Spleen (tissue), 11 donors: ENCODE measurements around the gene SLC16A10. TPM values are rescaled to one million over a fixed set of nuclear protein-coding genes. Genes with fewer than 3 reads are reported as not detected.
A peak's percentile ranks its signal among the peaks of the same experiment; 100 is the strongest.

Experiments
- DNase-seq: peaks from one replicate; pipeline ENCODE4 v3.0.0-alpha.2; 2020
- H3K27ac ChIP-seq, 8 donors: fragments of 200-600 bp; sonication (generic) in 7 of 8; 1 replicate in 4 of 8; 2 replicates in 4 of 8; pipeline versions ENCODE4 v1.5.0 to v1.8.0; 2016 to 2021; ENCODE audit warnings: inconsistent platforms in 4 of 8, mild to moderate bottlenecking in 4 of 8, moderate library complexity in 1 of 8
- H3K27me3 ChIP-seq, 7 donors: fragments of 200-600 bp; sonication (generic) in 6 of 7; replicated peaks in 1 of 7; 1 replicate in 4 of 7; 2 replicates in 3 of 7; pipeline versions ENCODE4 v1.5.0 to v1.8.0; 2016 to 2021; ENCODE audit warnings: inconsistent platforms in 3 of 7, mild to moderate bottlenecking in 1 of 7
- H3K36me3 ChIP-seq, 6 donors: fragments of 200-600 bp; sonication (generic) in 5 of 6; 1 replicate in 4 of 6; 2 replicates in 2 of 6; pipeline versions ENCODE4 v1.5.0 to v1.8.0; 2016 to 2021; ENCODE audit warnings: inconsistent platforms in 2 of 6
- H3K4me1 ChIP-seq, 6 donors: fragments of 200-600 bp; sonication (generic) in 5 of 6; 1 replicate in 3 of 6; 2 replicates in 3 of 6; pipeline versions ENCODE4 v1.5.0 to v1.8.0; 2016 to 2021; ENCODE audit warnings: inconsistent platforms in 3 of 6
- H3K4me3 ChIP-seq, 8 donors: fragments of 200-600 bp; sonication (generic) in 7 of 8; 1 replicate in 4 of 8; 2 replicates in 4 of 8; pipeline versions ENCODE4 v1.5.0 to v1.8.0; 2016 to 2021; ENCODE audit warnings: inconsistent platforms in 4 of 8, mild to moderate bottlenecking in 4 of 8, moderate library complexity in 2 of 8
- H3K9me3 ChIP-seq, 8 donors: fragments of 200-600 bp; sonication (generic) in 7 of 8; 1 replicate in 4 of 8; 2 replicates in 4 of 8; pipeline versions ENCODE4 v1.5.0 to v1.8.0; 2016 to 2021; ENCODE audit warnings: inconsistent platforms in 4 of 8
- POLR2A ChIP-seq, 3 donors: fragments of 450-650 bp; IDR thresholded peaks; one replicate each; pipeline ENCODE4 v1.5.1; 2017; ENCODE audit warnings: antibody characterized with exemption in 3 of 3, mild to moderate bottlenecking in 1 of 3
- POLR2AphosphoS5 ChIP-seq, 3 donors: sonication (generic); formaldehyde crosslinking; IDR thresholded peaks; one replicate each; pipeline ENCODE4 v1.5.1; 2017; ENCODE audit warnings: antibody characterized with exemption in 3 of 3
- WGBS, 5 donors: extraction: QIAGEN DNeasy Blood & Tissue Kit in 3 of 5; methylation state at CpG; one replicate each; pipeline versions ENCODE4 v1.1.5 to v1.1.7; 2013 to 2018; 5-methylcytosine and 5-hydroxymethylcytosine counted together
- intact Hi-C: fragments of 100-400 bp; cut with DNase I; formaldehyde crosslinking; loops from one replicate; pipeline ENCODE4 v1.15.0; 2023; ENCODE audit warnings: low total_unique reads
- polyA plus RNA-seq, 3 donors: library from polyadenylated mRNA; stranded (reverse); fragments of 200-250 nt; gene quantifications; one replicate each; pipeline ENCODE4 v1.2.1, GENCODE V29; 2013
- total RNA-seq, 7 donors: library from RNA; depleted of rRNA in 3 of 7; stranded (reverse); fragments of >200 nt in 3 of 7; fragmentation: NEBNext Ultra II Directional in 4 of 7; extraction: Animal tissue kit (Norgen Biotek cat#: 25700) in 4 of 7; gene quantifications; one replicate each; pipeline versions ENCODE4 v1.1.0 to v1.2.1, GENCODE V29; 2016 to 2021
- TF ChIP-seq, protein P1 (sequence below), 11 experiments: fragments of 200-600 bp in 7 of 11; fragments of 450-650 bp in 4 of 11; sonication (generic) in 4 of 11; IDR thresholded peaks in 8 of 11; conservative IDR thresholded peaks in 3 of 11; 1 replicate in 7 of 11; 2 replicates in 4 of 11; pipeline versions ENCODE4 v1.4.0 to v1.8.0; 2016 to 2021; ENCODE audit warnings: antibody characterized with exemption in 11 of 11, inconsistent platforms in 4 of 11, mild to moderate bottlenecking in 1 of 11
- donor health status: healthy with polysubstance abuse.
- donor health status: DM: no; HTN: no; CAD: no; lungs with moderate emphysema.
- donor health status: DM: no; HTN: no; CAD: no.
- donor health status: Bipolar disorder and iron deficiency.
- donor health status: healthy.
- donor health status: DM: no; HTN: no; CAD: no.
- donor health status: DM: yes; HTN: yes; CAD: no.

SLC16A10 gene
- total and polyA plus RNA-seq, 10 donors, result 0.24 to 19.9 (median 5.6) TPM

GRCh38 chr6:111072801-111073360 is 14.4 kb upstream of the SLC16A10 start:
- no peak for DNase-seq
- intact Hi-C loops, result no loop called here
- H3K36me3 ChIP-seq, result no peaks in the 10 kb centered on the region
- H3K27ac ChIP-seq, result no peak overlapping the region
- peaks cover 0 to 4% (median 0%) of the 10 kb centered on the region in 7 donors for H3K27me3 ChIP-seq
- no peaks in the 10 kb centered on the region for H3K4me1 ChIP-seq
- TF ChIP-seq, protein P1, sequence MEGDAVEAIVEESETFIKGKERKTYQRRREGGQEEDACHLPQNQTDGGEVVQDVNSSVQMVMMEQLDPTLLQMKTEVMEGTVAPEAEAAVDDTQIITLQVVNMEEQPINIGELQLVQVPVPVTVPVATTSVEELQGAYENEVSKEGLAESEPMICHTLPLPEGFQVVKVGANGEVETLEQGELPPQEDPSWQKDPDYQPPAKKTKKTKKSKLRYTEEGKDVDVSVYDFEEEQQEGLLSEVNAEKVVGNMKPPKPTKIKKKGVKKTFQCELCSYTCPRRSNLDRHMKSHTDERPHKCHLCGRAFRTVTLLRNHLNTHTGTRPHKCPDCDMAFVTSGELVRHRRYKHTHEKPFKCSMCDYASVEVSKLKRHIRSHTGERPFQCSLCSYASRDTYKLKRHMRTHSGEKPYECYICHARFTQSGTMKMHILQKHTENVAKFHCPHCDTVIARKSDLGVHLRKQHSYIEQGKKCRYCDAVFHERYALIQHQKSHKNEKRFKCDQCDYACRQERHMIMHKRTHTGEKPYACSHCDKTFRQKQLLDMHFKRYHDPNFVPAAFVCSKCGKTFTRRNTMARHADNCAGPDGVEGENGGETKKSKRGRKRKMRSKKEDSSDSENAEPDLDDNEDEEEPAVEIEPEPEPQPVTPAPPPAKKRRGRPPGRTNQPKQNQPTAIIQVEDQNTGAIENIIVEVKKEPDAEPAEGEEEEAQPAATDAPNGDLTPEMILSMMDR (IDR thresholded peaks at IDR 0.05 in 8 of 11, conservative IDR thresholded peaks at IDR 0.05 in 3 of 11), result no peak
- TF ChIP-seq POLR2A (IDR thresholded peaks at IDR 0.05) (no peak), POLR2AphosphoS5 (IDR thresholded peaks at IDR 0.05) (no peak)
- no peak overlapping the region for H3K4me3 ChIP-seq
- H3K9me3 ChIP-seq, result no peaks in the 10 kb centered on the region
- WGBS, 5 donors, result 81 to 97% (median 93%) methylated on average over 2 of the region's 2 CpGs

- TF ChIP-seq, protein P1 (IDR thresholded peaks at IDR 0.05 in 8 of 11, conservative IDR thresholded peaks at IDR 0.05 in 3 of 11), result no peak
- TF ChIP-seq POLR2AphosphoS5 (IDR thresholded peaks at IDR 0.05), result no peak
- no peak for TF ChIP-seq POLR2A (IDR thresholded peaks at IDR 0.05)
- DNase-seq, result no peak
Observed at GRCh38 chr6:111074311-111074710, 13.0 kb upstream of the SLC16A10 start.

DNA sequence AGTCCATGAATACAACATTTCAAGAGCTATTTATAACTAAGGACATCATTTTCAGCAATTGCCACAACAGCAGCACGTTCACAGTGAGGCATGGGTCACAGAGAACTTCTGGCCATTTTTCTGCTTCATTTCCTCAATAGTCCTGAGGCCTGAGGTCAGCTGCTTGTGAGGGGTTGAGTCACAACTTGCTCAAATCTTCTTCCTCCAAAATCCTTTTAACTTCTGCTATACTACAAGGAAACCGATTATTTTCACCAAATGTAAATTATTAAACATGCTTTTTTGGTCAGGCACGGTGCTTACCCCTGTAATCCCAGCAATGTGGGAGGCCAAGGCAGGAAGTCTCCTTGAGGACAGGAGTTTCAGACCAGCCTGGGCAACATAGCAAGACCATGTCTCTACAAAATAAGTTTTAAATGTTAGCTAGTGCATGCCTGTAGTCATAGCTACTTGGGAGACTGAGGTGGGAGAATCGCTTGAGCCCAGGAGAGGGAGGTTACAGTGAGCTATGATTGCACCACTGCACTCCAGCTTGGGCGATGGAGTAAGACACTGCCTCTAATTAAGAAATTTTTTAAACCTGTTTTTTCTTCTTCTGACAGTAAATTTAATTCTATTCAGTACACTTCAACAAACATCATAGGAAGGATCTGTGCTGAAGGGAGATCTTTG is 11.1 kb upstream of the SLC16A10 start:
- H3K27ac ChIP-seq, result peak overlapping the region in 4 of 8 donors; percentile 16 to 67 (median 29)
- WGBS, 5 donors, result 47 to 76% (median 56%) methylated on average over 5 of the region's 5 CpGs
- intact Hi-C loops, result no loop called here

More at GRCh38 chr6:111074311-111074710, 13.0 kb upstream of the SLC16A10 start:
- H3K4me3 ChIP-seq, result no peak overlapping the region
- no peak overlapping the region for H3K27ac ChIP-seq
- H3K27me3 ChIP-seq, result peaks cover 0 to 10% (median 0%) of the 10 kb centered on the region in 7 donors
- H3K36me3 ChIP-seq, result no peaks in the 10 kb centered on the region
- no peaks in the 10 kb centered on the region for H3K4me1 ChIP-seq
- H3K9me3 ChIP-seq, result no peaks in the 10 kb centered on the region
- intact Hi-C loops, result no loop called here

DNA sequence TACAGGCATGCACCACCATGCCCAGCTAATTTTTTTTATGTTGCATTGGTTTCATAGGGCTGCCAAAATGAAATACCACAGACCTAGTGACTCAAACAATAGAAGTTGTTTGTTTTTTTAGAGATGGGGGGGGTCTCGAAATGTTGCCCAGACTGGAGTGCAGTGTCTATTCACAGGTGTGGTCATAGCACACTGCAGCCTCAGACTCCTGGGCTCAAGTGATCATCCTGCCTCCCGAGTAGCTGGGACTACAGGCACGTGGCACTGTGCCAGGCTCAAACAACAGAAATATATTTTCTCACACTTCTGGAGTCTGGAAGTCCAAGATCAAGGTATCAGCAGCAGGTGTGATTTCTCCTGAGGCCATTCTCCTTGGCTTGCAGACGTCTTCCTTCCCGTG is 6.6 kb upstream of the SLC16A10 start:
- H3K27ac ChIP-seq, result no peak overlapping the region
- intact Hi-C loops, result no loop called here
- 56 to 82% (median 67%) methylated on average over 3 to 5 of the region's 5 CpGs for WGBS, 5 donors
- H3K27me3 ChIP-seq, result peaks cover 0 to 32% (median 5%) of the 10 kb centered on the region in 7 donors
- no peak overlapping the region for H3K4me3 ChIP-seq
- no peaks in the 10 kb centered on the region for H3K9me3 ChIP-seq
- H3K36me3 ChIP-seq, result no peaks in the 10 kb centered on the region
- TF ChIP-seq, protein P1 (IDR thresholded peaks at IDR 0.05 in 8 of 11, conservative IDR thresholded peaks at IDR 0.05 in 3 of 11), result no peak
- no peaks in the 10 kb centered on the region for H3K4me1 ChIP-seq
- DNase-seq, result no peak

More for the DNA sequence above, 11.1 kb upstream of the SLC16A10 start:
- Histone ChIP-seq H3K4me1 (no peaks in the 10 kb centered on the region), H3K36me3 (no peaks in the 10 kb centered on the region), H3K9me3 (no peaks in the 10 kb centered on the region), H3K4me3 (no peak overlapping the region), H3K27me3 (peaks cover 0 to 17% (median 0%) of the 10 kb centered on the region in 7 donors)
- DNase-seq, result no peak
- TF ChIP-seq POLR2A (IDR thresholded peaks at IDR 0.05) (no peak), POLR2AphosphoS5 (IDR thresholded peaks at IDR 0.05) (no peak)
- TF ChIP-seq, protein P1 (IDR thresholded peaks at IDR 0.05 in 8 of 11, conservative IDR thresholded peaks at IDR 0.05 in 3 of 11), result no peak
